HG02884 (cell line): ENCODE data around the gene TCAP.

ENCODE experiments used
- ATAC-seq: cut with Tn5 transposase; IDR thresholded peaks from one replicate; pipeline ENCODE4 v1.9.1; 2021; ENCODE audit warnings: mild to moderate bottlenecking, moderate library complexity; ENCODE audit not compliant: unreplicated experiment

Gene TCAP

GRCh38 chr17:39628655-39629493 is 36.3 kb upstream of the TCAP start:
- no peak for ATAC-seq

- no peak for ATAC-seq
Observed at GRCh38 chr17:39629494-39629880, 35.7 kb upstream of the TCAP start.

GRCh38 chr17:39629898-39630297 is 35.3 kb upstream of the TCAP start:
- no peak for ATAC-seq

- ATAC-seq, result no peak
Observed at GRCh38 chr17:39631403-39631802, 33.7 kb upstream of the TCAP start.

GRCh38 chr17:39632153-39632941 is 32.8 kb upstream of the TCAP start:
- ATAC-seq, result no peak

- no peak for ATAC-seq
Observed at GRCh38 chr17:39633570-39634183, 31.5 kb upstream of the TCAP start.

GRCh38 chr17:39634384-39634871 is 30.7 kb upstream of the TCAP start:
- no peak for ATAC-seq

GRCh38 chr17:39635614-39636176 is 29.5 kb upstream of the TCAP start:
- no peak for ATAC-seq

GRCh38 chr17:39636587-39636926 is 28.6 kb upstream of the TCAP start:
- ATAC-seq, result no peak

- no peak for ATAC-seq
Observed at GRCh38 chr17:39636927-39637736, 28.0 kb upstream of the TCAP start, which contains the start of gene STARD3. Gene STARD3, plus strand, starts transcription at chr17:39637144. Its CDS starts 16,388 bp downstream, at chr17:39653532.

GRCh38 chr17:39638317-39638716 is 26.8 kb upstream of the TCAP start:
- ATAC-seq, result no peak

- no peak for ATAC-seq
Observed at GRCh38 chr17:39639043-39639442, 26.1 kb upstream of the TCAP start.

GRCh38 chr17:39639566-39640458 is 25.3 kb upstream of the TCAP start:
- no peak for ATAC-seq

GRCh38 chr17:39640591-39641031 is 24.5 kb upstream of the TCAP start:
- no peak for ATAC-seq

GRCh38 chr17:39641097-39641496 is 24.1 kb upstream of the TCAP start:
- ATAC-seq, result no peak

GRCh38 chr17:39641883-39642282 is 23.3 kb upstream of the TCAP start:
- no peak for ATAC-seq

GRCh38 chr17:39642291-39643074 is 22.7 kb upstream of the TCAP start:
- ATAC-seq, result no peak

- no peak for ATAC-seq
Observed at GRCh38 chr17:39643271-39643670, 21.9 kb upstream of the TCAP start.

GRCh38 chr17:39647256-39647655 is 17.9 kb upstream of the TCAP start:
- ATAC-seq, result no peak
